Small intestine (tissue), 7 donors: Measurements from ENCODE around the gene NBEAL2. TPM values are rescaled to one million over a fixed set of nuclear protein-coding genes. Genes with fewer than 3 reads are reported as not detected.

ENCODE experiments used
- DNase-seq, 2 donors: peaks; one replicate each; pipeline versions ENCODE4 v3.0.0 to v3.0.0-alpha.2; 2013
- FAIRE-seq: peaks from 2 replicates; lab custom pipeline; 2012; peaks lifted over from hg19 to GRCh38; lab: Jason Lieb, UNC
- H3K27ac ChIP-seq, 3 donors: one replicate each; pipeline ENCODE4 v1.5.1; 2013; ENCODE audit warnings: low read length in 2 of 3, mild to moderate bottlenecking in 2 of 3, control low read depth in 1 of 3, inconsistent platforms in 1 of 3, low read depth in 1 of 3, moderate library complexity in 1 of 3
- H3K27me3 ChIP-seq, 3 donors: one replicate each; pipeline ENCODE4 v1.6.1; 2013; ENCODE audit warnings: low read length in 3 of 3, inconsistent platforms in 1 of 3; ENCODE audit not compliant: control insufficient read depth in 3 of 3, insufficient read depth in 3 of 3
- H3K36me3 ChIP-seq, 3 donors: one replicate each; pipeline ENCODE4 v1.6.1; 2013; ENCODE audit warnings: low read length in 3 of 3, inconsistent platforms in 1 of 3, low read depth in 1 of 3, mild to moderate bottlenecking in 1 of 3, moderate library complexity in 1 of 3; ENCODE audit not compliant: control insufficient read depth in 3 of 3, insufficient read depth in 2 of 3
- H3K4me1 ChIP-seq, 3 donors: one replicate each; pipeline ENCODE4 v1.6.1; 2013; ENCODE audit warnings: low read length in 2 of 3, inconsistent platforms in 1 of 3, low read depth in 1 of 3, mild to moderate bottlenecking in 1 of 3, moderate library complexity in 1 of 3; ENCODE audit not compliant: control insufficient read depth in 3 of 3, insufficient read depth in 2 of 3
- H3K4me3 ChIP-seq, 3 donors: one replicate each; pipeline ENCODE4 v1.5.1; 2013; ENCODE audit warnings: low read length in 3 of 3, control low read depth in 1 of 3, inconsistent platforms in 1 of 3, low read depth in 1 of 3, mild to moderate bottlenecking in 1 of 3, moderate library complexity in 1 of 3
- H3K9me3 ChIP-seq, 2 donors: one replicate each; pipeline ENCODE4 v1.6.1; 2013; ENCODE audit warnings: low read depth in 1 of 2, low read length in 1 of 2; ENCODE audit not compliant: control insufficient read depth in 2 of 2, insufficient read depth in 1 of 2
- WGBS, 3 donors: extraction: QIAGEN DNeasy Blood & Tissue Kit; methylation state at CpG; one replicate each; pipeline ENCODE4 v1.1.7; 2013; 5-methylcytosine and 5-hydroxymethylcytosine counted together
- polyA plus RNA-seq, 4 donors: library from polyadenylated mRNA; stranded (reverse) in 3 of 4; unstranded in 1 of 4; fragments of 200-250 nt in 3 of 4; fragments of 120-200 nt in 1 of 4; gene quantifications; one replicate each; pipeline versions ENCODE4 v1.2.1 to v1.2.3, GENCODE V29; 2013
- donor health status: healthy with polysubstance abuse.
- donor health status: control.
- donor health status: control.
- donor health status: Bipolar disorder and iron deficiency.
- donor health status: healthy.

Gene NBEAL2
- polyA plus RNA-seq, 4 donors = 32.7 to 55.9 (median 44.5) TPM

- Histone ChIP-seq H3K36me3 (peaks cover 9 to 53% (median 24%) of the 10 kb centered on the region in 3 donors), H3K27me3 (no peaks in the 10 kb centered on the region), H3K27ac (no peak overlapping the region), H3K4me3 (no peak overlapping the region), H3K4me1 (no peaks in the 10 kb centered on the region), H3K9me3 (peaks cover 0 to 4% of the 10 kb centered on the region in 2 donors)
- WGBS, 3 donors = 95 to 97% (median 96%) methylated on average over 3 of the region's 3 CpGs
- no peak for DNase-seq
- no peak for FAIRE-seq
These were observed 61.6 kb downstream of the NBEAL2 start for GRCh38 chr3:47041114-47041513.

- peaks cover 9 to 50% (median 21%) of the 10 kb centered on the region in 3 donors for H3K36me3 ChIP-seq
These were observed 62.8 kb downstream of the NBEAL2 start for GRCh38 chr3:47042231-47042791.

GRCh38 chr3:47047069-47047468 is 67.6 kb downstream of the NBEAL2 start:
- FAIRE-seq = no peak
- Histone ChIP-seq H3K27ac (no peak overlapping the region), H3K36me3 (peaks cover 2 to 30% (median 5%) of the 10 kb centered on the region in 3 donors), H3K9me3 (no peaks in the 10 kb centered on the region), H3K4me1 (no peaks in the 10 kb centered on the region), H3K27me3 (no peaks in the 10 kb centered on the region), H3K4me3 (no peak overlapping the region)
- no peak for DNase-seq

More at GRCh38 chr3:47042231-47042791, 62.8 kb downstream of the NBEAL2 start:
- Histone ChIP-seq H3K4me3 (no peak overlapping the region), H3K4me1 (no peaks in the 10 kb centered on the region), H3K27ac (no peak overlapping the region), H3K9me3 (peaks cover 0 to 4% of the 10 kb centered on the region in 2 donors), H3K27me3 (no peaks in the 10 kb centered on the region)
- DNase-seq = no peak
- WGBS, 3 donors = 75 to 83% (median 77%) methylated on average over 5 of the region's 5 CpGs
- no peak for FAIRE-seq

- H3K4me1 ChIP-seq = no peaks in the 10 kb centered on the region
- H3K4me3 ChIP-seq = no peak overlapping the region
- FAIRE-seq (no peak), DNase-seq (no peak)
- H3K27ac ChIP-seq = no peak overlapping the region
- H3K9me3 ChIP-seq = no peaks in the 10 kb centered on the region
- H3K36me3 ChIP-seq = peaks cover 2 to 35% (median 3%) of the 10 kb centered on the region in 3 donors
- no peaks in the 10 kb centered on the region for H3K27me3 ChIP-seq
These were observed 68.2 kb downstream of the NBEAL2 start for GRCh38 chr3:47047673-47048072.

- no peaks in the 10 kb centered on the region for H3K27me3 ChIP-seq
- no peaks in the 10 kb centered on the region for H3K9me3 ChIP-seq
- no peak overlapping the region for H3K4me3 ChIP-seq
- H3K36me3 ChIP-seq = peaks cover 0 to 38% (median 7%) of the 10 kb centered on the region in 3 donors
- no peaks in the 10 kb centered on the region for H3K4me1 ChIP-seq
- no peak overlapping the region for H3K27ac ChIP-seq
- FAIRE-seq (peak; percentile 61), DNase-seq (no peak)
These were observed 74.9 kb downstream of the NBEAL2 start for GRCh38 chr3:47054412-47054811.

GRCh38 chr3:47056705-47057104 is 77.2 kb downstream of the NBEAL2 start:
- no peaks in the 10 kb centered on the region for H3K4me1 ChIP-seq
- no peaks in the 10 kb centered on the region for H3K9me3 ChIP-seq
- peaks cover 0 to 42% (median 7%) of the 10 kb centered on the region in 3 donors for H3K36me3 ChIP-seq
- H3K27me3 ChIP-seq = no peaks in the 10 kb centered on the region
- DNase-seq = no peak
- no peak overlapping the region for H3K4me3 ChIP-seq
- no peak for FAIRE-seq
- H3K27ac ChIP-seq = peak overlapping the region in 1 of 3 donors; percentile 24
- WGBS, 3 donors = 95 to 98% (median 97%) methylated on average over 3 of the region's 3 CpGs

GRCh38 chr3:47057212-47057671 is 77.8 kb downstream of the NBEAL2 start:
- Histone ChIP-seq H3K27ac (peak overlapping the region in 1 of 3 donors; percentile 24), H3K4me3 (no peak overlapping the region), H3K9me3 (no peaks in the 10 kb centered on the region), H3K27me3 (no peaks in the 10 kb centered on the region), H3K36me3 (peaks cover 0 to 39% (median 10%) of the 10 kb centered on the region in 3 donors), H3K4me1 (no peaks in the 10 kb centered on the region)
- FAIRE-seq (no peak), DNase-seq (peak in 1 of 2 donors; percentile 11)
- WGBS, 3 donors = 78 to 80% (median 78%) methylated on average over 6 of the region's 6 CpGs
